Thoracic aorta (tissue), 2 donors: ENCODE results near the gene TPSAB1. TPM values are rescaled to one million over a fixed set of nuclear protein-coding genes. Genes with fewer than 3 reads are reported as not detected.
"Not testable (repeated sequence)": the region's sequence is repeated elsewhere in the genome, so short reads cannot be mapped to it uniquely, and the experiment has no call there.

Experiments used
- ATAC-seq: fragments of 150-250 bp; one replicate; pipeline ENCODE4 v1.8.0; 2017; ENCODE audit warnings: low read depth; ENCODE audit not compliant: insufficient number of reproducible peaks, low FRiP score
- DNase-seq: peaks from one replicate; pipeline ENCODE4 v3.0.0-alpha.2; 2020; ENCODE audit warnings: low spot score
- H3K27ac ChIP-seq, 2 donors: fragments of 200-600 bp; sonication (generic); 1 replicate in 1 of 2; 2 replicates in 1 of 2; pipeline ENCODE4 v1.5.1; 2016; ENCODE audit warnings: mild to moderate bottlenecking in 2 of 2, moderate library complexity in 2 of 2
- H3K27me3 ChIP-seq: fragments of 200-600 bp; sonication (generic); replicated peaks from 2 replicates; pipeline ENCODE4 v1.6.0; 2016; ENCODE audit warnings: mild to moderate bottlenecking; ENCODE audit not compliant: insufficient read depth
- H3K36me3 ChIP-seq: fragments of 200-600 bp; sonication (generic); one replicate; pipeline ENCODE4 v1.5.1; 2016
- H3K4me1 ChIP-seq, 2 donors: fragments of 200-600 bp; sonication (generic); 1 replicate in 1 of 2; 2 replicates in 1 of 2; pipeline versions ENCODE4 v1.5.1 to v1.6.0; 2016; ENCODE audit warnings: low read depth in 2 of 2, mild to moderate bottlenecking in 1 of 2; ENCODE audit not compliant: control insufficient read depth in 1 of 2
- H3K4me3 ChIP-seq: fragments of 200-600 bp; sonication (generic); 2 replicates; pipeline ENCODE4 v1.5.1; 2016; ENCODE audit warnings: mild to moderate bottlenecking
- H3K9me3 ChIP-seq: fragments of 200-600 bp; sonication (generic); 2 replicates; pipeline ENCODE4 v1.5.1; 2016
- CTCF ChIP-seq: fragments of 200-600 bp; sonication (generic); IDR thresholded peaks from one replicate; pipeline ENCODE4 v1.5.1; 2019; ENCODE audit warnings: antibody characterized with exemption
- total RNA-seq, 2 donors: library from RNA; depleted of rRNA; stranded (reverse); fragments of >200 nt; gene quantifications; one replicate each; pipeline versions ENCODE4 v1.1.0 to v1.2.3, GENCODE V29; 2016

The TPSAB1 gene
- total RNA-seq, 2 donors from 2014 or later, result 26.0 to 164 TPM

- no peaks in the 10 kb centered on the region for H3K4me1 ChIP-seq
- H3K27me3 ChIP-seq, result no peaks in the 10 kb centered on the region
- no peaks in the 10 kb centered on the region for H3K9me3 ChIP-seq
- no peak overlapping the region for H3K27ac ChIP-seq
- ATAC-seq (no peak), DNase-seq (no peak)
- no peaks in the 10 kb centered on the region for H3K36me3 ChIP-seq
- TF ChIP-seq CTCF, result peak; percentile 96
- no peak overlapping the region for H3K4me3 ChIP-seq
Observed at GRCh38 chr16:1194665-1195392, 45.7 kb upstream of the TPSAB1 start.

GRCh38 chr16:1195393-1195666 lies 45.2 kb upstream of the TPSAB1 start:
- Histone ChIP-seq H3K4me3 (no peak overlapping the region), H3K4me1 (no peaks in the 10 kb centered on the region), H3K27me3 (no peaks in the 10 kb centered on the region), H3K9me3 (no peaks in the 10 kb centered on the region), H3K27ac (no peak overlapping the region), H3K36me3 (no peaks in the 10 kb centered on the region)
- TF ChIP-seq CTCF, result no peak
- no peak for ATAC-seq
- DNase-seq, result no peak

GRCh38 chr16:1196494-1196893 lies 44.0 kb upstream of the TPSAB1 start:
- no peak for TF ChIP-seq CTCF
- H3K27ac ChIP-seq, result no peak overlapping the region

GRCh38 chr16:1197237-1197866 lies 43.2 kb upstream of the TPSAB1 start:
- H3K27ac ChIP-seq, result no peak overlapping the region

More at GRCh38 chr16:1196494-1196893, 44.0 kb upstream of the TPSAB1 start:
- DNase-seq, result no peak
- H3K4me1 ChIP-seq, result no peaks in the 10 kb centered on the region
- H3K27me3 ChIP-seq, result no peaks in the 10 kb centered on the region
- H3K9me3 ChIP-seq, result no peaks in the 10 kb centered on the region
- no peak for ATAC-seq
- H3K36me3 ChIP-seq, result no peaks in the 10 kb centered on the region
- H3K4me3 ChIP-seq, result no peak overlapping the region

GRCh38 chr16:1198194-1198593 lies 42.3 kb upstream of the TPSAB1 start:
- Histone ChIP-seq H3K36me3 (no peaks in the 10 kb centered on the region), H3K4me1 (no peaks in the 10 kb centered on the region), H3K27ac (no peak overlapping the region), H3K27me3 (no peaks in the 10 kb centered on the region), H3K9me3 (no peaks in the 10 kb centered on the region), H3K4me3 (no peak overlapping the region)
- DNase-seq (no peak), ATAC-seq (no peak)
- TF ChIP-seq CTCF, result no peak

More at GRCh38 chr16:1197237-1197866, 43.2 kb upstream of the TPSAB1 start:
- no peak for DNase-seq
- Histone ChIP-seq H3K27me3 (no peaks in the 10 kb centered on the region), H3K4me3 (no peak overlapping the region), H3K36me3 (no peaks in the 10 kb centered on the region), H3K9me3 (no peaks in the 10 kb centered on the region), H3K4me1 (no peaks in the 10 kb centered on the region)
- no peak for TF ChIP-seq CTCF
- no peak for ATAC-seq

- not testable (repeated sequence) for H3K4me1 ChIP-seq, H3K4me3 ChIP-seq, ATAC-seq, H3K36me3 ChIP-seq, H3K27me3 ChIP-seq, H3K27ac ChIP-seq, DNase-seq, H3K9me3 ChIP-seq
Observed at GRCh38 chr16:1198671-1199346, 41.7 kb upstream of the TPSAB1 start.
